PC-3 (cell line): ENCODE results near the gene CDK10. TPM values are rescaled to one million over a fixed set of nuclear protein-coding genes. Genes with fewer than 3 reads are reported as not detected.

Experiments
- ATAC-seq: fragments of 200-7000 bp; cut with Tn5 transposase; 2 replicates; pipeline ENCODE4 v1.9.1; 2020; ENCODE audit warnings: mild to moderate bottlenecking, moderate library complexity
- BruUV-seq: library from RNA; stranded (reverse); fragments of 400-500 nt; replicated peaks from 2 replicates; lab custom pipeline; 2021; lab: Mats Ljungman, UMichigan
- CTCF ChIA-PET: fragments of 300-600 bp; sonication (Branson Sonifier 250); formaldehyde crosslinking; loops from one replicate; lab custom pipeline; 2022; ENCODE audit warnings: antibody characterized with exemption; lab: Charles Lee
- POLR2A ChIA-PET: fragments of 300-600 bp; sonication (Branson Sonifier 250); formaldehyde crosslinking; loops from one replicate; lab custom pipeline; 2022; ENCODE audit warnings: antibody characterized with exemption; ENCODE audit not compliant: unreplicated experiment; lab: Charles Lee
- DNase-seq: peaks from one replicate; pipeline ENCODE4 v3.0.0-alpha.2; 2015
- H2AFZ ChIP-seq: fragments of 300-600 bp; sonication (generic); 2 replicates; pipeline ENCODE4 v1.6.0; 2016; ENCODE audit warnings: antibody characterized with exemption, low read length
- H3F3A ChIP-seq: fragments of 300-600 bp; sonication (generic); one replicate; pipeline ENCODE4 v1.6.0; 2017; ENCODE audit warnings: antibody characterized with exemption, low read length, control low read depth, mild to moderate bottlenecking; ENCODE audit not compliant: unreplicated experiment
- H3K27ac ChIP-seq: fragments of 300-600 bp; sonication (generic); 2 replicates; pipeline ENCODE4 v1.5.1; 2016; ENCODE audit warnings: mild to moderate bottlenecking, low read length
- H3K27me3 ChIP-seq: fragments of 300-600 bp; sonication (generic); 2 replicates; pipeline ENCODE4 v1.6.1; 2016; ENCODE audit warnings: low read length, mixed read lengths
- H3K36me3 ChIP-seq: fragments of 300-600 bp; sonication (generic); 2 replicates; pipeline ENCODE4 v1.6.1; 2016; ENCODE audit warnings: low read depth, mixed run types, low read length, mixed read lengths
- H3K4me1 ChIP-seq: fragments of 300-600 bp; sonication (generic); 2 replicates; pipeline ENCODE4 v1.5.1; 2016; ENCODE audit warnings: low read length; ENCODE audit not compliant: insufficient read depth
- H3K4me2 ChIP-seq: fragments of 300-600 bp; sonication (generic); 2 replicates; pipeline ENCODE4 v1.6.0; 2016; ENCODE audit warnings: low read length
- H3K4me3 ChIP-seq: fragments of 300-600 bp; sonication (generic); 2 replicates; pipeline ENCODE4 v1.5.1; 2016; ENCODE audit warnings: mild to moderate bottlenecking, low read length, mixed read lengths
- H3K79me2 ChIP-seq: fragments of 300-600 bp; sonication (generic); 2 replicates; pipeline ENCODE4 v1.6.1; 2017; ENCODE audit warnings: low read length, mixed read lengths
- H3K9ac ChIP-seq: fragments of 300-600 bp; sonication (generic); 2 replicates; pipeline ENCODE4 v1.6.0; 2016; ENCODE audit warnings: mild to moderate bottlenecking, low read length
- H3K9me2 ChIP-seq: fragments of 300-600 bp; sonication (generic); replicated peaks from 2 replicates; pipeline ENCODE4 v1.6.1; 2016; ENCODE audit warnings: mixed run types, low read length, mixed read lengths
- H3K9me3 ChIP-seq: fragments of 300-600 bp; sonication (generic); 2 replicates; pipeline ENCODE4 v1.6.1; 2016; ENCODE audit warnings: low read length, mixed read lengths
- H4K20me1 ChIP-seq: fragments of 300-600 bp; sonication (generic); 2 replicates; pipeline ENCODE4 v1.6.1; 2016; ENCODE audit warnings: low read length, mixed read lengths
- CTCF ChIP-seq: fragments of 300-600 bp; sonication (generic); conservative IDR thresholded peaks from 2 replicates; pipeline ENCODE4 v1.5.1; 2017; ENCODE audit warnings: antibody characterized with exemption, low read depth, mild to moderate bottlenecking, low read length
- EZH2 ChIP-seq: fragments of 300-600 bp; sonication (generic); IDR thresholded peaks from one replicate; pipeline ENCODE4 v1.6.1; 2017; ENCODE audit warnings: antibody characterized with exemption, mild to moderate bottlenecking, low read length; ENCODE audit not compliant: unreplicated experiment
- EZH2phosphoT487 ChIP-seq: fragments of 300-600 bp; sonication (generic); IDR thresholded peaks from 2 replicates; pipeline ENCODE4 v1.6.1; 2018; ENCODE audit warnings: mild to moderate bottlenecking, antibody characterized with exemption, low read length, borderline replicate concordance
- intact Hi-C: fragments of 100-400 bp; cut with micrococcal nuclease; formaldehyde crosslinking; loops from 2 replicates; pipeline ENCODE4 v1.9.0; 2023
- total RNA-seq: library from RNA; depleted of rRNA; stranded (reverse); fragments of >200 nt; gene quantifications from 2 replicates; pipeline ENCODE4 v1.2.3, GENCODE V29; 2014

The CDK10 gene
- total RNA-seq, 1 experiment from 2014 or later: 50.0 TPM

- Histone ChIP-seq H4K20me1 (no peaks in the 10 kb centered on the region), H3K27ac (no peak overlapping the region), H3K36me3 (peaks cover 8% of the 10 kb centered on the region; the same call in 1 of the 2 replicates), H2AFZ (no peak overlapping the region), H3K79me2 (no peaks in the 10 kb centered on the region), H3K9me3 (no peaks in the 10 kb centered on the region), H3K9me2 (no peaks in the 10 kb centered on the region), H3K9ac (no peak overlapping the region), H3K4me3 (no peak overlapping the region), H3K4me1 (no peaks in the 10 kb centered on the region), H3K27me3 (no peaks in the 10 kb centered on the region), H3F3A (no peaks in the 10 kb centered on the region), H3K4me2 (no peak overlapping the region)
- CTCF ChIA-PET: no interaction called here
- no peak for TF ChIP-seq EZH2
- TF ChIP-seq EZH2phosphoT487: no peak
- no peak for TF ChIP-seq CTCF
- no peak for DNase-seq
- intact Hi-C loops: no loop called here
- POLR2A ChIA-PET: no interaction called here
- BruUV-seq: no TSS peak
- ATAC-seq: no peak
Measured at GRCh38 chr16:89730610-89731234, 44.2 kb downstream of the CDK10 start.

GRCh38 chr16:89732142-89732917 lies 45.8 kb downstream of the CDK10 start:
- H3K27ac ChIP-seq: no peak overlapping the region
- no peaks in the 10 kb centered on the region for H3K4me1 ChIP-seq
- ChIA-PET POLR2A (no interaction called here), CTCF (interaction anchor here (0.6 kb wide), 1 partner anchor 32 kb away, joined by 3 read pairs; no protein-coding TSS in a partner anchor)
- ATAC-seq (no peak), DNase-seq (no peak)
- no peaks in the 10 kb centered on the region for H3K79me2 ChIP-seq
- no peaks in the 10 kb centered on the region for H3K9me2 ChIP-seq
- no peaks in the 10 kb centered on the region for H3F3A ChIP-seq
- H3K27me3 ChIP-seq: no peaks in the 10 kb centered on the region
- H4K20me1 ChIP-seq: no peaks in the 10 kb centered on the region
- TF ChIP-seq CTCF: no peak
- no peak overlapping the region for H3K4me2 ChIP-seq
- no peak overlapping the region for H3K4me3 ChIP-seq
- intact Hi-C loops: no loop called here
- BruUV-seq: no TSS peak
- peaks cover 12% of the 10 kb centered on the region for H3K36me3 ChIP-seq
- H2AFZ ChIP-seq: no peak overlapping the region
- H3K9ac ChIP-seq: no peak overlapping the region
- no peaks in the 10 kb centered on the region for H3K9me3 ChIP-seq

- no peaks in the 10 kb centered on the region for H4K20me1 ChIP-seq
Measured at GRCh38 chr16:89732918-89733242, 46.4 kb downstream of the CDK10 start.

More at GRCh38 chr16:89732918-89733242, 46.4 kb downstream of the CDK10 start:
- H3F3A ChIP-seq: no peaks in the 10 kb centered on the region
- H3K4me3 ChIP-seq: no peak overlapping the region
- no peak overlapping the region for H3K9ac ChIP-seq
- H3K9me3 ChIP-seq: no peaks in the 10 kb centered on the region
- H3K27me3 ChIP-seq: no peaks in the 10 kb centered on the region
- CTCF ChIA-PET: interaction anchor here (0.6 kb wide), 1 partner anchor 33 kb away, joined by 3 read pairs; no protein-coding TSS in a partner anchor
- peaks cover 17% of the 10 kb centered on the region for H3K36me3 ChIP-seq
- no peak for ATAC-seq
- H3K4me1 ChIP-seq: no peaks in the 10 kb centered on the region
- H3K79me2 ChIP-seq: no peaks in the 10 kb centered on the region
- no peak overlapping the region for H2AFZ ChIP-seq
- no peak for DNase-seq
- H3K9me2 ChIP-seq: no peaks in the 10 kb centered on the region
- BruUV-seq: no TSS peak
- POLR2A ChIA-PET: interaction anchor here (0.6 kb wide), 1 partner anchor 16 kb away, joined by 4 read pairs; no protein-coding TSS in a partner anchor
- intact Hi-C loops: no loop called here
- H3K27ac ChIP-seq: no peak overlapping the region
- no peak for TF ChIP-seq EZH2phosphoT487
- no peak for TF ChIP-seq CTCF
- TF ChIP-seq EZH2: no peak
- no peak overlapping the region for H3K4me2 ChIP-seq
